Panc1 (cell line): ENCODE measurements around the gene WRAP73.

Experiments used
- CTCF ChIP-seq: fragments of 450-650 bp; IDR thresholded peaks from 2 replicates; pipeline ENCODE4 v1.5.1; 2017; ENCODE audit warnings: mild to moderate bottlenecking
- POLR2AphosphoS5 ChIP-seq: IDR thresholded peaks from 2 replicates; pipeline ENCODE4 v1.6.1; 2012; ENCODE audit warnings: mild to moderate bottlenecking, low read depth, low read length, moderate library complexity
- REST ChIP-seq, 2 experiments: IDR thresholded peaks; 2 replicates each; pipeline ENCODE4 v1.6.1; 2011 to 2012; ENCODE audit warnings: low read depth in 2 of 2, control low read depth in 1 of 2, low read length in 1 of 2, mild to moderate bottlenecking in 1 of 2, moderate library complexity in 1 of 2; ENCODE audit not compliant: insufficient read depth in 1 of 2
- SIN3A ChIP-seq: IDR thresholded peaks from 2 replicates; pipeline ENCODE4 v1.6.1; 2012; ENCODE audit warnings: low read depth, mild to moderate bottlenecking, low read length, moderate library complexity, borderline replicate concordance; ENCODE audit not compliant: insufficient read depth
- TCF7L2 ChIP-seq: IDR thresholded peaks from 2 replicates; pipeline ENCODE4 v1.6.1; 2011; ENCODE audit warnings: mild to moderate bottlenecking, low read depth, low read length, inconsistent platforms

GRCh38 chr1:3590139-3590763 lies 59.7 kb downstream of the WRAP73 start:
- TF ChIP-seq CTCF (no peak), REST (IDR thresholded peaks at IDR 0.05; ENCODE audit: insufficient read depth in 1 of 2, low read depth in 2 of 2, low read length in 1 of 2) (no peak), POLR2AphosphoS5 (no peak), SIN3A (no peak), TCF7L2 (no peak)
